Common myeloid progenitor, CD34-positive (primary cell): Measurements from ENCODE around the gene AATK.

Experiments
- CTCF ChIA-PET: fragments of 350-600 bp; sonication (Branson Sonifier 250); formaldehyde crosslinking; loops from one replicate; lab custom pipeline; 2021; ENCODE audit warnings: antibody characterized with exemption; lab: Charles Lee
- POLR2A ChIA-PET: fragments of 350-600 bp; sonication (Branson Sonifier 250); formaldehyde crosslinking; loops from one replicate; lab custom pipeline; 2021; ENCODE audit warnings: antibody characterized with exemption; lab: Charles Lee
- DNase-seq, 3 donors: peaks; one replicate each; pipeline versions ENCODE4 v3.0.0 to v3.0.0-alpha.2; 2013
- H3K27ac ChIP-seq, 2 experiments: 1 replicate in 1 of 2; 2 replicates in 1 of 2; pipeline ENCODE4 v1.7.0; 2013; ENCODE audit warnings: inconsistent platforms in 2 of 2, low read length in 2 of 2, mild to moderate bottlenecking in 2 of 2, low read depth in 1 of 2, moderate library complexity in 1 of 2; ENCODE audit not compliant: severe bottlenecking in 2 of 2, insufficient read depth in 1 of 2, poor library complexity in 1 of 2
- H3K27me3 ChIP-seq, 5 experiments: replicated peaks in 2 of 5; 1 replicate in 3 of 5; 2 replicates in 2 of 5; pipeline versions ENCODE4 v1.6.1 to v1.7.0; 2013; ENCODE audit warnings: low read length in 4 of 5, mild to moderate bottlenecking in 2 of 5, moderate library complexity in 2 of 5, inconsistent platforms in 1 of 5; ENCODE audit not compliant: insufficient read depth in 5 of 5, control insufficient read depth in 4 of 5
- H3K36me3 ChIP-seq, 4 experiments: 1 replicate in 2 of 4; 2 replicates in 2 of 4; pipeline versions ENCODE4 v1.6.1 to v1.7.0; 2013; ENCODE audit warnings: low read length in 3 of 4, control low read depth in 1 of 4, mild to moderate bottlenecking in 1 of 4; ENCODE audit not compliant: control insufficient read depth in 4 of 4, insufficient read depth in 4 of 4
- H3K4me1 ChIP-seq, 4 experiments: 1 replicate in 3 of 4; 2 replicates in 1 of 4; pipeline versions ENCODE4 v1.6.1 to v1.7.1; 2013; ENCODE audit warnings: low read length in 3 of 4, mild to moderate bottlenecking in 3 of 4, control low read depth in 1 of 4, inconsistent platforms in 1 of 4, moderate library complexity in 1 of 4; ENCODE audit not compliant: control insufficient read depth in 4 of 4, insufficient read depth in 4 of 4; ENCODE audit errors: control extremely low read depth in 1 of 4
- H3K4me3 ChIP-seq, 7 experiments: 1 replicate in 4 of 7; 2 replicates in 3 of 7; pipeline versions ENCODE4 v1.5.1 to v1.7.0; 2013; ENCODE audit warnings: mild to moderate bottlenecking in 7 of 7, low read length in 6 of 7, moderate library complexity in 6 of 7, inconsistent platforms in 2 of 7, low read depth in 2 of 7, control low read depth in 1 of 7; ENCODE audit not compliant: insufficient read depth in 4 of 7, control insufficient read depth in 1 of 7; ENCODE audit errors: extremely low read depth in 1 of 7
- H3K9me3 ChIP-seq, 5 experiments: 1 replicate in 4 of 5; 2 replicates in 1 of 5; pipeline versions ENCODE4 v1.6.1 to v1.7.1; 2013; ENCODE audit warnings: low read length in 4 of 5, mild to moderate bottlenecking in 2 of 5, inconsistent platforms in 1 of 5, low read depth in 1 of 5, moderate library complexity in 1 of 5; ENCODE audit not compliant: control insufficient read depth in 4 of 5, insufficient read depth in 2 of 5; ENCODE audit errors: control extremely low read depth in 1 of 5
- WGBS: methylation state at CpG from one replicate; pipeline ENCODE4 v1.1.5; 2013; ENCODE audit not compliant: insufficient coverage; 5-methylcytosine and 5-hydroxymethylcytosine counted together

The AATK gene

GRCh38 chr17:81207610-81208581, 41.9 kb upstream of the AATK start:
- Histone ChIP-seq H3K9me3 (no peaks in the 10 kb centered on the region), H3K4me3 (no peak overlapping the region), H3K27me3 (no peaks in the 10 kb centered on the region), H3K4me1 (peaks cover 0 to 24% (median 14%) of the 10 kb centered on the region in 4 experiments), H3K27ac (no peak overlapping the region), H3K36me3 (peaks cover 3 to 35% (median 18%) of the 10 kb centered on the region in 4 experiments)
- ChIA-PET CTCF (interaction anchor here (1.5 to 2.0 kb wide), 2 partner anchors 10 to 66 kb away, joined by 5 to 7 read pairs; no protein-coding TSS in a partner anchor), POLR2A (no interaction called here)
- 72% methylated on average over 18 of the region's 21 CpGs for WGBS
- peak; percentile 79 to 95 (median 92) for DNase-seq

GRCh38 chr17:81206657-81207056, 40.6 kb upstream of the AATK start:
- WGBS = 98% methylated on average over 7 of the region's 12 CpGs
- Histone ChIP-seq H3K4me1 (peaks cover 0 to 24% (median 14%) of the 10 kb centered on the region in 4 experiments), H3K27ac (no peak overlapping the region), H3K36me3 (peaks cover 3 to 35% (median 22%) of the 10 kb centered on the region in 4 experiments), H3K9me3 (no peaks in the 10 kb centered on the region), H3K27me3 (no peaks in the 10 kb centered on the region), H3K4me3 (no peak overlapping the region)
- ChIA-PET POLR2A (no interaction called here), CTCF (interaction anchor here (2.0 kb wide), 1 partner anchor 9 kb away, joined by 5 read pairs; no protein-coding TSS in a partner anchor)
- no peak for DNase-seq

GRCh38 chr17:81206166-81206565, 40.1 kb upstream of the AATK start:
- H3K9me3 ChIP-seq = no peaks in the 10 kb centered on the region
- H3K4me1 ChIP-seq = peaks cover 0 to 20% (median 12%) of the 10 kb centered on the region in 4 experiments
- H3K27me3 ChIP-seq = no peaks in the 10 kb centered on the region
- POLR2A ChIA-PET = no interaction called here
- peaks cover 3 to 35% (median 23%) of the 10 kb centered on the region in 4 experiments for H3K36me3 ChIP-seq
- DNase-seq = no peak
- CTCF ChIA-PET = interaction anchor here (0.7 to 2.0 kb wide), 3 partner anchors 8 to 63 kb away, joined by 3 to 9 read pairs (median 5); partner anchors contain the start of genes NDUFAF8 and TEPSIN
- H3K4me3 ChIP-seq = no peak overlapping the region
- 93% methylated on average over 3 of the region's 4 CpGs for WGBS
- no peak overlapping the region for H3K27ac ChIP-seq

GRCh38 chr17:81204578-81204977, 38.6 kb upstream of the AATK start:
- DNase-seq = no peak
- 95% methylated on average over 4 of the region's 10 CpGs for WGBS
- H3K4me1 ChIP-seq = peaks cover 0 to 15% (median 7%) of the 10 kb centered on the region in 4 experiments
- no peaks in the 10 kb centered on the region for H3K27me3 ChIP-seq
- ChIA-PET POLR2A (no interaction called here), CTCF (interaction anchor here (1.2 to 8.2 kb wide), 4 partner anchors 22 to 63 kb away, joined by 3 to 60 read pairs (median 6); no protein-coding TSS in a partner anchor)
- H3K9me3 ChIP-seq = no peaks in the 10 kb centered on the region
- no peak overlapping the region for H3K27ac ChIP-seq
- peaks cover 3 to 32% (median 23%) of the 10 kb centered on the region in 4 experiments for H3K36me3 ChIP-seq
- H3K4me3 ChIP-seq = no peak overlapping the region

GRCh38 chr17:81203136-81203535, 37.1 kb upstream of the AATK start:
- H3K36me3 ChIP-seq = peaks cover 3 to 45% (median 29%) of the 10 kb centered on the region in 4 experiments
- H3K4me1 ChIP-seq = peaks cover 0 to 15% (median 7%) of the 10 kb centered on the region in 4 experiments
- CTCF ChIA-PET = interaction anchor here (1.4 to 8.2 kb wide), 2 partner anchors 57 to 61 kb away, joined by 4 to 60 read pairs; no protein-coding TSS in a partner anchor

GRCh38 chr17:81202318-81202717, 36.3 kb upstream of the AATK start:
- Histone ChIP-seq H3K4me1 (peaks cover 0 to 13% (median 5%) of the 10 kb centered on the region in 4 experiments), H3K9me3 (no peaks in the 10 kb centered on the region), H3K27ac (no peak overlapping the region), H3K4me3 (no peak overlapping the region), H3K36me3 (peaks cover 3 to 51% (median 30%) of the 10 kb centered on the region in 4 experiments), H3K27me3 (no peaks in the 10 kb centered on the region)
- WGBS = 98% methylated on average over 10 of the region's 10 CpGs
- CTCF ChIA-PET = interaction anchor here (8.2 kb wide), 1 partner anchor 60 kb away, joined by 60 read pairs; no protein-coding TSS in a partner anchor
- POLR2A ChIA-PET = no interaction called here
- DNase-seq = no peak

More at GRCh38 chr17:81203136-81203535, 37.1 kb upstream of the AATK start:
- no peaks in the 10 kb centered on the region for H3K27me3 ChIP-seq
- no peak overlapping the region for H3K4me3 ChIP-seq
- no peaks in the 10 kb centered on the region for H3K9me3 ChIP-seq
- no peak overlapping the region for H3K27ac ChIP-seq
- 97% methylated on average over 20 of the region's 20 CpGs for WGBS
- DNase-seq = no peak
- POLR2A ChIA-PET = no interaction called here
